Fibroblast of lung (primary cell): ENCODE measurements around the gene CELF2.

Experiments used
- CTCF ChIP-seq, 2 donors: IDR thresholded peaks in 1 of 2; conservative IDR thresholded peaks in 1 of 2; 1 replicate in 1 of 2; 2 replicates in 1 of 2; pipeline ENCODE4 v1.5.1; 2011 to 2012; ENCODE audit warnings: low read length in 2 of 2, control low read depth in 1 of 2, inconsistent platforms in 1 of 2, low read depth in 1 of 2, mild to moderate bottlenecking in 1 of 2
- EZH2 ChIP-seq: IDR thresholded peaks from 2 replicates; pipeline ENCODE4 v1.5.1; 2012; ENCODE audit warnings: low read length, control low read depth, mild to moderate bottlenecking; ENCODE audit errors: missing control alignments

GRCh38 chr10:11111490-11111889 is 93.8 kb downstream of the CELF2 start:
- no peak for TF ChIP-seq CTCF (conservative IDR thresholded peaks at IDR 0.05 in 1 of 2, IDR thresholded peaks at IDR 0.05 in 1 of 2; ENCODE audit: low read depth in 1 of 2, low read length in 2 of 2)
- TF ChIP-seq EZH2 = no peak
